Choroid plexus epithelial cell (primary cell): Measurements from ENCODE around the gene NAA10.

Experiments used
- DNase-seq: peaks from one replicate; pipeline ENCODE4 v3.0.0-alpha.2; 2010; ENCODE audit warnings: low read depth
- H3K4me3 ChIP-seq: 2 replicates; pipeline ENCODE4 v1.5.1; 2011; ENCODE audit warnings: low read depth, mild to moderate bottlenecking, control low read depth, low read length, moderate library complexity
- TF ChIP-seq, protein P1 (sequence below): conservative IDR thresholded peaks from 2 replicates; pipeline ENCODE4 v1.5.1; 2011; ENCODE audit warnings: low read depth, mild to moderate bottlenecking, control low read depth, inconsistent platforms, low read length, moderate library complexity

NAA10 gene

DNA sequence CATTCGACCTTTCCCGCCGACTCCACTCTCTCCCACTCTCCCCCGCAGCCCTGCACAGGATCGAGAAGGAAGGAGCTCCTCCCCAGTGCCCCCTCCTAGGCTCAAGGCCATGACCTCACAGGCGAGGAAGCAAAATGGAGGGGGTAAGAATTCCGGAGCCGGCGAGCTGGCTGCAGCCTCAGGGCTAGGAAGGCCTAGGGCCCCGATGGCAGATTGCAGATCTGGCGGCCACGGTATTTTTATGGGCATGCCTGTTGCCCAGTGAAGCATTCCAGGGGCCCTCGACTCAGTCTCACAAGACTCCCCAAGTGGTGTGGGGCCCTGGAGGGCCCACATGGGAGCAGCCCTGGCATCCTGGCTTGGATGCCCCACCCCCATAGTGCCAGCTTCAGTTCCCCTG, 47.9 kb downstream of the NAA10 start:
- no peak overlapping the region for H3K4me3 ChIP-seq
- no peak for DNase-seq
- TF ChIP-seq, protein P1, sequence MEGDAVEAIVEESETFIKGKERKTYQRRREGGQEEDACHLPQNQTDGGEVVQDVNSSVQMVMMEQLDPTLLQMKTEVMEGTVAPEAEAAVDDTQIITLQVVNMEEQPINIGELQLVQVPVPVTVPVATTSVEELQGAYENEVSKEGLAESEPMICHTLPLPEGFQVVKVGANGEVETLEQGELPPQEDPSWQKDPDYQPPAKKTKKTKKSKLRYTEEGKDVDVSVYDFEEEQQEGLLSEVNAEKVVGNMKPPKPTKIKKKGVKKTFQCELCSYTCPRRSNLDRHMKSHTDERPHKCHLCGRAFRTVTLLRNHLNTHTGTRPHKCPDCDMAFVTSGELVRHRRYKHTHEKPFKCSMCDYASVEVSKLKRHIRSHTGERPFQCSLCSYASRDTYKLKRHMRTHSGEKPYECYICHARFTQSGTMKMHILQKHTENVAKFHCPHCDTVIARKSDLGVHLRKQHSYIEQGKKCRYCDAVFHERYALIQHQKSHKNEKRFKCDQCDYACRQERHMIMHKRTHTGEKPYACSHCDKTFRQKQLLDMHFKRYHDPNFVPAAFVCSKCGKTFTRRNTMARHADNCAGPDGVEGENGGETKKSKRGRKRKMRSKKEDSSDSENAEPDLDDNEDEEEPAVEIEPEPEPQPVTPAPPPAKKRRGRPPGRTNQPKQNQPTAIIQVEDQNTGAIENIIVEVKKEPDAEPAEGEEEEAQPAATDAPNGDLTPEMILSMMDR, result no peak

DNA sequence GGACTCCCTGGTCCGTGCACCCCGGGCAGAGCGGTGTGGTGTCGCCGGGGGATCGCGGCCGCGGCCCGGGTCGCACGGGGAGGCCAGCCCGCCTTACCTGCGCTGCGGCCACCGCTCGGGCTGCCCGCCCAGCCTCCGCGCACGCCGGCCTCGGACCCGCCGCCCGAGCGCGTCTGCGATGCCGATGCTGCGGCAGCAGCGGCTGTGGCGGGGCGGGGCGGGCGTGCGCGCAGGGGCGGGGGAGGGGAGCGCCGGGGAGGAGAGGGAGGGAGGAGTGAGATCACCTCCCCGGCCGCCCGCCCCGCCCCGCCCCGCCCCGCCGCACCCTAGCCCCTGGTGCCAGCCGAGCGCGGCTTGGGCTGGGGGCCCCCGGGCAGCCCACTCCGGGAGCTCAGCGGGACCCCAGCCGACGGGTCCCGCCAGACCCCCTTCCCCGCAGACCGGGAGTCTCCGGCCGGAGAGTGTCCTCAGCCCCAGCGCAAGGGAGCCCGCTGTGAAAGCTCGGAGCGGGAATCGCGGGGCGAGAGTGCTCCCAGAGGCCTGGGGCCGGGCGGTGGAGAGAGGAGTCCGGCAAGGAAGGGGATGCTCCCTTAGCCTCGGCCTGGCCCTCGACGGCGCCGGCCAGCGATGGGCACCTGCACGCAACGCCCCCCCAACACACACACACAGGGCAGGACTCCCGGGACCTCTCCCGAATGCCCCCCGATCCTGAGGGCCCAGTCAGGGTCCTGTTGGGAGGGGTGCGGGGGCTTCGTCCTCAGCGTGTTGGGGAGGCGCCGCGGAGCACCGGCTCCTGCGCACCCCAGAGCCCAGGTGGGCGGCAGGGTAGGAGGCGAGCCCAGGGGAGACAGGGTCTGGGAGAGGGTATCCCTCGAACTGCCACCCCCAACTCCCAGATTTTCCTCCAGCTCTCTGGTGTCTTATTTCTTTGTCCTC, 48.6 kb downstream of the NAA10 start, which contains the start of gene L1CAM:
Gene L1CAM (minus strand): TSS at position 206 of the 936 bp plus-strand sequence. CDS start 10,337 bp downstream, outside the sequence.
- H3K4me3 ChIP-seq, result no peak within 1 kb of the TSS
- no peak for DNase-seq
- TF ChIP-seq, protein P1, result no peak

DNA sequence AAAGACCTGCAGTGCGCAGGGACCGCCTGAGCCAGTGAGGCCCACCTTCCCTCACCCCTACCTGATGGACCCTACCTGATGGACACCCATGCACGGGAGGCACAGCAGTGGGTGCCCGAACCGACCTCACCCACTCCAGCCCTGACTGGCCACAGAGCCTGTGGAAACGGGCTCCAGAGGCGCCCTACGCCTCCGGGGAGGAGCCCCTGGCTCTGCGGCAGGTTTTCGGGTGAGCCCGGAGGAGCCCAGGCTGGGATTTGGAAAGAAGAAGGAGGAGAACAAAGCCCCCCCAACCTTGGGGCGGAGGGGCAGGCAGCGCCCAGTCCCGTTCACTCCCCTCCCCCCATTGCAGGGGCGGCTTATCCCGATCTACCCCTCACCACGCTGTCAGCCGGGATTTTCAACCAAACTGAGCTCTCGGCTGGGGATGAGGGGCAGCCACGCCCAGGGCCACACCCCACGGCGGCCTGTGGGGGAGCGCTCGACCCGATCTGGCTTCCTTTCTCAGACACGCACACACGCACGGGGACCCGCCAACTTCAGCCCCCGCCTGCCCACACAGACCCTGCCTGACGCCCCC, 49.5 kb downstream of the NAA10 start:
- H3K4me3 ChIP-seq, result no peak overlapping the region
- TF ChIP-seq, protein P1, result no peak
- no peak for DNase-seq

DNA sequence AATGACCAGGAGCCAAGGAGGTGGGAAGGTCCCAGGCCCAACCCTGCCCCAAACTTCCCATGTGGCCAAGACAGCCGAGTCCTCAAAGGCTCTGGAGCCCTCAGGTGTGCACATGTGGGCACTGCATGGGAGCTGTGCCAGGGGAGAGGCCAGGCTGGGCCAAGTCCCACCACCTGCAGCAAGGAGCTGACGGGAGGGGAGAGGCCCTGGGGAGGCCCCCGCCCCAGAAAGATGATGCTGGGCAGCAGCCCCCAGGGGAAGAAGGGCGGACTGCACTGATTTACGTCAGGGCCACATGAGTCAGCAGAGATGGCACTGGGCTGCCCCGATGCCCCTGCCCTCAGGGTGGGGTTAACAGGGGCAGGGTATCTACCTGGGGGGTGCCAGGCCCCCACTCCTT, 50.2 kb downstream of the NAA10 start:
- TF ChIP-seq, protein P1, result no peak
- no peak overlapping the region for H3K4me3 ChIP-seq
- DNase-seq, result no peak

DNA sequence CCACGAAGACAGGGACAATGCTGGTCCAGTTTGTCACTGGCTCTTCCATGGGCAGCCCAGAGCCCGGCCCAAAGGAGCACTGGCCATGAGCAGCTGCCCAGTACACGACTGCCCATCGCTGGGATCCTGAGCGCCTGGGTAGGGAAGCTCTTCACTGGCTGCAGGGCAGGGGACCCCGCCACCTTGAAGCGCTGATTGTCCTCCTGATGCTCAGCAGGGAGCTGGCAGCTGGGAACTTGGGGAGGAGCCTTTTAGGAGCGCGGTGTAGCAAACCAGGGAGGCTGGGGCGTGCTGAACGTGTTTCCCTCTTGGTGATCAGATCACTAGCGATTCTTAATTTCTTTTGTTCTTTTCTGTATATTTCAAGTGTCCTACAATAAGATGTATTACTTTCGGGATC, 50.7 kb downstream of the NAA10 start:
- no peak for DNase-seq
- no peak overlapping the region for H3K4me3 ChIP-seq
- TF ChIP-seq, protein P1, result no peak

DNA sequence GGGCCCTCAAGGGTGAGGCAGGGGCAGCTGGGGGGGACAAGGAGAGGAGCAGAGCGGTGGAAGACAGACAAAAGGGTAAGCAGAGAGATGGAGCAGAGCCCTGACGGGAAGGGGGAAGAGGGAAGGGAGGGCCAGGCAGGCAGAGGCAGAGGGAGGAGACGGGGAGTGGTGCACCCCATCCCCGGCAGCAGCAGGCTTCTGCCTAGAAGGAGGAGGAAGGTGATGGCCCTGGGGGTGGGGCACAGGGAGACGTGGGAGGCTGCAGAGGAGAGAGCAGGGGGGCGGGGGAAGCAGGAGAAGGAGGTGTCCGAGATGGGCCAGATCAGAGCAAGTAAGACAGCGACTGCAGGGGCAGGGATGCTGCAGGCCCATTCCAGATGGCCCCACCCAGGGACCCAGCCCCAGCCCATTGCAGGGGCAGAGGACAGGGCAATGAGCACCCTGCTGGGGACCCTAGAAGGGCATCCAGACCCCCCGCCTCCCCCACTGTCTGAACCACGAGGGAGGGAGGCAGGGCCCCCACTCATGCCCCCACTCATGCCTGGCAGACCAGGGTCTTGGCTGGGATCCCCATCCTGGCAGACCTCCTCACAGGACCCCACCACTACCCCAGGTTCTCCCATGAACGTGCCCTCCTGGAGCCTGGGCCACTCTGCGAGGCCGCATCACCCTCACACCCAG, 51.5 kb downstream of the NAA10 start:
- no peak for DNase-seq
- no peak overlapping the region for H3K4me3 ChIP-seq
- TF ChIP-seq, protein P1, result no peak
